HG02884 (cell line): Measurements from ENCODE around the gene PRSS22.

Experiments used
- ATAC-seq: cut with Tn5 transposase; IDR thresholded peaks from one replicate; pipeline ENCODE4 v1.9.1; 2021; ENCODE audit warnings: mild to moderate bottlenecking, moderate library complexity; ENCODE audit not compliant: unreplicated experiment

The PRSS22 gene

GRCh38 chr16:2817340-2818271 lies 40.4 kb downstream of the PRSS22 start:
- no peak for ATAC-seq

GRCh38 chr16:2816751-2817339 lies 41.1 kb downstream of the PRSS22 start, which contains the start of gene PRSS21:
TSS of gene PRSS21 (plus strand) at chr16:2817237. CDS start at chr16:2817269, 32 bp downstream.
- no peak for ATAC-seq

- no peak for ATAC-seq
These were observed 42.6 kb downstream of the PRSS22 start for GRCh38 chr16:2815299-2815771.

- no peak for ATAC-seq
These were observed 43.2 kb downstream of the PRSS22 start for GRCh38 chr16:2814551-2815298.

- no peak for ATAC-seq
These were observed 44.2 kb downstream of the PRSS22 start for GRCh38 chr16:2813771-2814221.

GRCh38 chr16:2811703-2812471 lies 46.1 kb downstream of the PRSS22 start:
- no peak for ATAC-seq

GRCh38 chr16:2810651-2811050 lies 47.3 kb downstream of the PRSS22 start:
- no peak for ATAC-seq

- no peak for ATAC-seq
These were observed 48.7 kb downstream of the PRSS22 start for GRCh38 chr16:2809149-2809760.

- ATAC-seq: no peak
These were observed 49.8 kb downstream of the PRSS22 start for GRCh38 chr16:2808181-2808580.

GRCh38 chr16:2806286-2806685 lies 51.7 kb downstream of the PRSS22 start:
- ATAC-seq: no peak

- ATAC-seq: no peak
These were observed 53.2 kb downstream of the PRSS22 start for GRCh38 chr16:2804728-2805127.

GRCh38 chr16:2803545-2804195 lies 54.3 kb downstream of the PRSS22 start:
- ATAC-seq: no peak
